ENCODE results near the gene ZNF701.
"Not testable (repeated sequence)": the region's sequence is repeated elsewhere in the genome, so short reads cannot be mapped to it uniquely, and the experiment has no call there.

ZNF701 gene

GRCh38 chr19:52570000-52570861 lies at the start of gene ZNF701:
ZNF701 (plus strand) TSS chr19:52570287; CDS start chr19:52574148, 3,861 bp downstream.
- no peak for DNase-seq

GRCh38 chr19:52522551-52522950 lies 47.5 kb upstream of the ZNF701 start:
- no peak for DNase-seq

GRCh38 chr19:52524086-52524485 lies 46.0 kb upstream of the ZNF701 start:
- DNase-seq = no peak

- DNase-seq = peak; percentile 56 to 84
Observed at GRCh38 chr19:52527134-52527955, 42.7 kb upstream of the ZNF701 start, which contains the start of gene ZNF808. ZNF808 (plus strand) TSS chr19:52527668; CDS start chr19:52543285, 15,617 bp downstream.

GRCh38 chr19:52527956-52528351 lies 42.1 kb upstream of the ZNF701 start:
- DNase-seq = no peak

- no peak for DNase-seq
Observed at GRCh38 chr19:52532480-52532879, 37.6 kb upstream of the ZNF701 start.

- DNase-seq = no peak
Observed at GRCh38 chr19:52533901-52534300, 36.2 kb upstream of the ZNF701 start.

GRCh38 chr19:52535385-52535770 lies 34.7 kb upstream of the ZNF701 start:
- not testable (repeated sequence) for DNase-seq

GRCh38 chr19:52535771-52536447 lies 34.2 kb upstream of the ZNF701 start:
- no peak for DNase-seq

- DNase-seq = no peak
Observed at GRCh38 chr19:52536448-52536800, 33.7 kb upstream of the ZNF701 start.

- not testable (repeated sequence) for DNase-seq
Observed at GRCh38 chr19:52538815-52539214, 31.3 kb upstream of the ZNF701 start.

- DNase-seq = not testable (repeated sequence)
Observed at GRCh38 chr19:52541176-52541575, 28.9 kb upstream of the ZNF701 start.

- no peak for DNase-seq
Observed at GRCh38 chr19:52541608-52542007, 28.5 kb upstream of the ZNF701 start.

- DNase-seq = not testable (repeated sequence)
Observed at GRCh38 chr19:52542541-52542940, 27.5 kb upstream of the ZNF701 start.

GRCh38 chr19:52542984-52543664 lies 27.0 kb upstream of the ZNF701 start:
- DNase-seq = no peak

GRCh38 chr19:52554216-52554971 lies 15.7 kb upstream of the ZNF701 start:
- no peak for DNase-seq

GRCh38 chr19:52557231-52557995 lies 12.7 kb upstream of the ZNF701 start:
- DNase-seq = no peak

GRCh38 chr19:52558732-52559445 lies 11.2 kb upstream of the ZNF701 start:
- not testable (repeated sequence) for DNase-seq

GRCh38 chr19:52561611-52562010 lies 8.5 kb upstream of the ZNF701 start:
- not testable (repeated sequence) for DNase-seq

- DNase-seq = no peak
Observed at GRCh38 chr19:52566121-52566520, 4.0 kb upstream of the ZNF701 start.

All from SW 1271 (cell line).